ENCODE measurements around the gene ZSCAN5C. TPM values are rescaled to one million over a fixed set of nuclear protein-coding genes. Genes with fewer than 3 reads are reported as not detected.

ZSCAN5C gene
- total and polyA plus RNA-seq, 2 of the 8 experiments (the other 6 are each of a cell fraction or from before 2014, with no cell fraction given): not detected

GRCh38 chr19:56158170-56158757 lies 43.8 kb upstream of the ZSCAN5C start:
- H3K9ac ChIP-seq (replicated peaks in 1 of 4; ENCODE audit: extremely low read depth in 1 of 4, low read depth in 3 of 4, low read length in 3 of 4): no peak overlapping the region
- no peaks in the 10 kb centered on the region for H3K27me3 ChIP-seq (replicated peaks in 1 of 4; ENCODE audit: control insufficient read depth in 3 of 4, extremely low read depth in 1 of 4, insufficient read depth in 3 of 4, low read length in 3 of 4)
- no peak overlapping the region for H3K4me3 ChIP-seq (ENCODE audit: extremely low read depth in 1 of 4, insufficient read depth in 2 of 4, low read depth in 3 of 4, low read length in 4 of 4)
- H3K4ac ChIP-seq (replicated peaks; ENCODE audit: insufficient read length, low read depth, low read length): no peak overlapping the region
- H3K14ac ChIP-seq (ENCODE audit: insufficient read length): no peak overlapping the region
- H2AFZ ChIP-seq (ENCODE audit: low read length): no peak overlapping the region
- H3K9me3 ChIP-seq (ENCODE audit: insufficient read depth in 2 of 2, low read depth in 1 of 2, low read length in 1 of 2): no peaks in the 10 kb centered on the region
- CTCF ChIA-PET (ENCODE audit: partially characterized antibody): interaction anchor here (0.6 to 7.9 kb wide), 9 partner anchors 10 to 175 kb away, joined by 3 to 137 read pairs (median 3); partner anchors contain the start of gene GALP
- WGBS, 2 experiments (ENCODE audit: extremely low coverage in 1 of 2, insufficient coverage in 1 of 2, insufficient read length in 1 of 2, insufficient replicate concordance in 2 of 2, low coverage in 1 of 2, low lambda C conversion rate in 2 of 2, missing lambda C conversion rate in 1 of 2): 94% methylated on average over 16 of the region's 16 CpGs; no CpG with 5 or more reads in 1 of the 2 experiments
- no peak overlapping the region for H2BK5ac ChIP-seq (ENCODE audit: low read depth, low read length)
- no peak overlapping the region for H2BK20ac ChIP-seq (ENCODE audit: low read length)
- H3K18ac ChIP-seq (ENCODE audit: extremely low read depth, low read length): no peak overlapping the region
- H3K4me2 ChIP-seq (ENCODE audit: insufficient read depth in 1 of 2, low read depth in 2 of 2, low read length in 2 of 2): no peak overlapping the region
- peaks cover 2 to 6% (median 4%) of the 10 kb centered on the region in 4 experiments for H3K4me1 ChIP-seq (replicated peaks in 1 of 4; ENCODE audit: control insufficient read depth in 3 of 4, insufficient read depth in 4 of 4, low read length in 3 of 4)
- POLR2A ChIA-PET (ENCODE audit: partially characterized antibody): interaction anchor here (1.0 to 1.2 kb wide), 3 partner anchors 9 to 45 kb away, joined by 3 read pairs; partner anchors contain the start of gene ZNF444
- H2BK120ac ChIP-seq (replicated peaks; ENCODE audit: low read depth, low read length): no peak overlapping the region
- DNase-seq (ENCODE audit: low read depth in 1 of 2, low spot score in 2 of 2): no peak
- no peak overlapping the region for H4K5ac ChIP-seq (ENCODE audit: insufficient read length, low read depth, low read length)
- no peak overlapping the region for H2AK5ac ChIP-seq (ENCODE audit: low read depth, low read length)
- no peak for TF ChIP-seq CHD1 (IDR thresholded peaks at IDR 0.05; ENCODE audit: low read depth, low read length)
- TF ChIP-seq RXRA (IDR thresholded peaks at IDR 0.05; ENCODE audit: insufficient read depth, low read depth, low read length): no peak
- TF ChIP-seq SP4 (IDR thresholded peaks at IDR 0.05; ENCODE audit: low read length): no peak
- TF ChIP-seq YY1 (IDR thresholded peaks at IDR 0.05; ENCODE audit: low read depth, low read length): no peak
- no peak for TF ChIP-seq HDAC6 (IDR thresholded peaks at IDR 0.05; ENCODE audit: low read depth, low read length)
- TF ChIP-seq SP2 (IDR thresholded peaks at IDR 0.05; ENCODE audit: low read length): no peak
- no peak for TF ChIP-seq CEBPB (IDR thresholded peaks at IDR 0.05; ENCODE audit: low read depth, low read length)
- TF ChIP-seq, protein P1, sequence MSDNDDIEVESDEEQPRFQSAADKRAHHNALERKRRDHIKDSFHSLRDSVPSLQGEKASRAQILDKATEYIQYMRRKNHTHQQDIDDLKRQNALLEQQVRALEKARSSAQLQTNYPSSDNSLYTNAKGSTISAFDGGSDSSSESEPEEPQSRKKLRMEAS (IDR thresholded peaks at IDR 0.05): no peak
- no peak for TF ChIP-seq KDM1A (IDR thresholded peaks at IDR 0.05; ENCODE audit: borderline replicate concordance, low read length)
- no peak for TF ChIP-seq CHD2 (IDR thresholded peaks at IDR 0.05; ENCODE audit: low read length)
- no peak for TF ChIP-seq JUN (IDR thresholded peaks at IDR 0.05; ENCODE audit: low read depth, low read length)
- no peak for TF ChIP-seq KDM5A (IDR thresholded peaks at IDR 0.05; ENCODE audit: low read length)
- TF ChIP-seq GTF2F1 (IDR thresholded peaks at IDR 0.05; ENCODE audit: borderline replicate concordance, low read depth, low read length): no peak
- no peak for TF ChIP-seq FOSL1 (IDR thresholded peaks at IDR 0.05; ENCODE audit: insufficient read depth, low read depth, low read length)
- no peak overlapping the region for H3K27ac ChIP-seq (ENCODE audit: low read depth, low read length)
- H2BK12ac ChIP-seq (ENCODE audit: low read depth, low read length): no peak overlapping the region
- H3K79me2 ChIP-seq (ENCODE audit: control insufficient read depth in 1 of 2, insufficient read depth in 2 of 2, low read length in 2 of 2): no peaks in the 10 kb centered on the region
- H4K8ac ChIP-seq (ENCODE audit: extremely low read depth, insufficient read depth, low read length): no peak overlapping the region; the same call in 1 of the 2 replicates
- H4K91ac ChIP-seq (replicated peaks; ENCODE audit: insufficient read length, low read length): no peak overlapping the region
- no peak for FAIRE-seq
- peaks cover 4% of the 10 kb centered on the region for H3K79me1 ChIP-seq (ENCODE audit: low read depth, low read length)
- no peak overlapping the region for H3K23ac ChIP-seq (ENCODE audit: insufficient read length)
- peaks cover 7% of the 10 kb centered on the region; the same call in 1 of the 2 replicates for H3K23me2 ChIP-seq (ENCODE audit: low read depth, low read length)
- no peak overlapping the region for H3K56ac ChIP-seq (replicated peaks; ENCODE audit: insufficient read length, low read depth, low read length)
- H4K20me1 ChIP-seq (replicated peaks in 1 of 2; ENCODE audit: control insufficient read depth in 1 of 2, insufficient read depth in 2 of 2, low read length in 2 of 2): peaks cover 0 to 9% of the 10 kb centered on the region in 2 experiments
- peaks cover 3 to 23% (median 12%) of the 10 kb centered on the region in 4 experiments; a peak in 6 of 8 replicates for H3K36me3 ChIP-seq (ENCODE audit: control insufficient read depth in 2 of 4, insufficient read depth in 4 of 4, low read length in 3 of 4)
- H2BK15ac ChIP-seq (ENCODE audit: low read length): no peak overlapping the region

All from H1 (cell line).